Skeletal muscle tissue (tissue), 2 donors: ENCODE results near the gene LIMS1. TPM values are rescaled to one million over a fixed set of nuclear protein-coding genes. Genes with fewer than 3 reads are reported as not detected.

ENCODE experiments used
- small RNA-seq: library from RNA; depleted of rRNA; stranded (forward); fragments of <200 nt; gene quantifications from one replicate; pipeline ENCODE3, GENCODE V24; 2014
- total RNA-seq: library from RNA; depleted of rRNA; stranded (reverse); fragments of >200 nt; gene quantifications from one replicate; pipeline ENCODE4 v1.2.3, GENCODE V29; 2014

Gene LIMS1
- total RNA-seq, 1 donor from 2014 or later = 26.6 TPM

Small RNA genes lying within 50 kb of the gene (small RNA-seq; reads per million reads assigned to genes)
- not detected for gene AC010095.1

Other genes with a start within 250 kb of the LIMS1 start
- 1.0 TPM for gene SULT1C2, start 245.6 kb upstream of the LIMS1 start, total RNA-seq
- 12.5 TPM for gene SULT1C4, start 156.5 kb upstream of the LIMS1 start, total RNA-seq
- gene GCC2, start 85.3 kb upstream of the LIMS1 start, total RNA-seq = 19.8 TPM
- gene RANBP2, start 185.0 kb downstream of the LIMS1 start, total RNA-seq = 58.5 TPM